Stomach (tissue), 9 donors: ENCODE results near the gene TPCN2. TPM values are rescaled to one million over a fixed set of nuclear protein-coding genes. Genes with fewer than 3 reads are reported as not detected.
"Not testable (repeated sequence)": the region's sequence is repeated elsewhere in the genome, so short reads cannot be mapped to it uniquely, and the experiment has no call there.

Experiments used
- DNase-seq, 2 donors: peaks; one replicate each; pipeline versions ENCODE4 v3.0.0 to v3.0.0-alpha.2; 2013 to 2019
- H3K27ac ChIP-seq, 5 donors: fragments of 200-600 bp in 4 of 5; sonication (generic) in 4 of 5; one replicate each; pipeline ENCODE4 v1.5.1; 2013 to 2019; ENCODE audit warnings: mild to moderate bottlenecking in 1 of 5, moderate library complexity in 1 of 5
- H3K27me3 ChIP-seq, 3 donors: fragments of 200-600 bp; sonication (generic); one replicate each; pipeline ENCODE4 v1.5.1; 2017 to 2019; ENCODE audit warnings: mixed run types in 1 of 3
- H3K36me3 ChIP-seq, 4 donors: fragments of 200-600 bp; sonication (generic); 1 replicate in 3 of 4; 2 replicates in 1 of 4; pipeline ENCODE4 v1.5.1; 2016 to 2019
- H3K4me1 ChIP-seq, 4 donors: fragments of 200-600 bp; sonication (generic); one replicate each; pipeline ENCODE4 v1.5.1; 2016 to 2019
- H3K4me3 ChIP-seq, 4 donors: fragments of 200-600 bp; sonication (generic) in 3 of 4; one replicate each; pipeline ENCODE4 v1.5.1; 2016 to 2019; ENCODE audit warnings: mild to moderate bottlenecking in 1 of 4
- H3K9me3 ChIP-seq, 4 donors: fragments of 200-600 bp; sonication (generic); one replicate each; pipeline ENCODE4 v1.5.1; 2016 to 2019
- EP300 ChIP-seq: sonication (generic); formaldehyde crosslinking; IDR thresholded peaks from one replicate; pipeline ENCODE4 v1.6.1; 2017; ENCODE audit warnings: antibody characterized with exemption
- POLR2A ChIP-seq, 4 donors: fragments of 450-650 bp; IDR thresholded peaks; one replicate each; pipeline ENCODE4 v1.6.1; 2016; ENCODE audit warnings: antibody characterized with exemption in 4 of 4, control low read depth in 2 of 4, mild to moderate bottlenecking in 1 of 4, moderate library complexity in 1 of 4
- POLR2AphosphoS5 ChIP-seq, 3 donors: sonication (generic); formaldehyde crosslinking; IDR thresholded peaks; one replicate each; pipeline ENCODE4 v1.6.1; 2016; ENCODE audit warnings: antibody characterized with exemption in 3 of 3
- WGBS, 5 donors: extraction: QIAGEN DNeasy Blood & Tissue Kit in 3 of 5; methylation state at CpG; one replicate each; pipeline versions ENCODE4 v1.1.5 to v1.1.7; 2013 to 2018; 5-methylcytosine and 5-hydroxymethylcytosine counted together
- intact Hi-C: fragments of 100-400 bp; cut with DNase I; formaldehyde crosslinking; loops from one replicate; pipeline ENCODE4 v1.15.1; 2023; ENCODE audit warnings: low total_unique reads
- polyA plus RNA-seq, 3 donors: library from polyadenylated mRNA; stranded (reverse); fragments of 200-250 nt; gene quantifications; one replicate each; pipeline ENCODE4 v1.2.3, GENCODE V29; 2013
- total RNA-seq, 5 donors: library from RNA; depleted of rRNA; stranded (reverse); fragments of >200 nt; gene quantifications; one replicate each; pipeline versions ENCODE4 v1.1.0 to v1.2.3, GENCODE V29; 2014 to 2016
- TF ChIP-seq, protein P1 (sequence below), 7 experiments: fragments of 450-650 bp in 4 of 7; fragments of 200-600 bp in 3 of 7; sonication (generic) in 3 of 7; IDR thresholded peaks; one replicate each; pipeline ENCODE4 v1.5.1; 2016 to 2019; ENCODE audit warnings: antibody characterized with exemption in 7 of 7, control low read depth in 2 of 7, mild to moderate bottlenecking in 1 of 7
- donor health status: healthy with polysubstance abuse.
- donor health status: Bipolar disorder and iron deficiency.
- donor health status: healthy.

TPCN2 gene
- total and polyA plus RNA-seq, 8 donors: 6.4 to 66.1 (median 27.2) TPM

DNA sequence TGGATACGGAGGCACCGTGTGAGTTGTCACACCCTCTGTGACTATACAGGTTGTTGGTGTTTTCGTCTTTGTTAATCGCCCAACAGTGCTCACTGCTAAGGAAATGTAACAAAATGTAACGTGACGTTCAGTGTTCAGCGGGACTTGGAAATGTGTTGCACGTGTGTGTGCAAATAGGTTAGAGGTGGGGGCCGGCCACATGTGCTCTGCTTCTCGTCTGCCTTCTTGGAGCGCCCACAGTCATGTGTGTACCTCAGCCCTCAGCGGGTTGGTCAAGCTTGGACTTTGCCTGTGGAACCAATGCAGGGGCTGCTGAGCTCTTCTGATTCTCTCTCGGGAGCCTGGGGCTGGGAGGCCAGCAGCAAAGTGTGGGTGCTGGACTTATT lies 99.6 kb downstream of the TPCN2 start:
- TF ChIP-seq POLR2AphosphoS5 (IDR thresholded peaks at IDR 0.05) (no peak), EP300 (no peak), POLR2A (IDR thresholded peaks at IDR 0.05) (no peak)
- TF ChIP-seq, protein P1, sequence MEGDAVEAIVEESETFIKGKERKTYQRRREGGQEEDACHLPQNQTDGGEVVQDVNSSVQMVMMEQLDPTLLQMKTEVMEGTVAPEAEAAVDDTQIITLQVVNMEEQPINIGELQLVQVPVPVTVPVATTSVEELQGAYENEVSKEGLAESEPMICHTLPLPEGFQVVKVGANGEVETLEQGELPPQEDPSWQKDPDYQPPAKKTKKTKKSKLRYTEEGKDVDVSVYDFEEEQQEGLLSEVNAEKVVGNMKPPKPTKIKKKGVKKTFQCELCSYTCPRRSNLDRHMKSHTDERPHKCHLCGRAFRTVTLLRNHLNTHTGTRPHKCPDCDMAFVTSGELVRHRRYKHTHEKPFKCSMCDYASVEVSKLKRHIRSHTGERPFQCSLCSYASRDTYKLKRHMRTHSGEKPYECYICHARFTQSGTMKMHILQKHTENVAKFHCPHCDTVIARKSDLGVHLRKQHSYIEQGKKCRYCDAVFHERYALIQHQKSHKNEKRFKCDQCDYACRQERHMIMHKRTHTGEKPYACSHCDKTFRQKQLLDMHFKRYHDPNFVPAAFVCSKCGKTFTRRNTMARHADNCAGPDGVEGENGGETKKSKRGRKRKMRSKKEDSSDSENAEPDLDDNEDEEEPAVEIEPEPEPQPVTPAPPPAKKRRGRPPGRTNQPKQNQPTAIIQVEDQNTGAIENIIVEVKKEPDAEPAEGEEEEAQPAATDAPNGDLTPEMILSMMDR (IDR thresholded peaks at IDR 0.05): no peak
- intact Hi-C loops: no loop called here

DNA sequence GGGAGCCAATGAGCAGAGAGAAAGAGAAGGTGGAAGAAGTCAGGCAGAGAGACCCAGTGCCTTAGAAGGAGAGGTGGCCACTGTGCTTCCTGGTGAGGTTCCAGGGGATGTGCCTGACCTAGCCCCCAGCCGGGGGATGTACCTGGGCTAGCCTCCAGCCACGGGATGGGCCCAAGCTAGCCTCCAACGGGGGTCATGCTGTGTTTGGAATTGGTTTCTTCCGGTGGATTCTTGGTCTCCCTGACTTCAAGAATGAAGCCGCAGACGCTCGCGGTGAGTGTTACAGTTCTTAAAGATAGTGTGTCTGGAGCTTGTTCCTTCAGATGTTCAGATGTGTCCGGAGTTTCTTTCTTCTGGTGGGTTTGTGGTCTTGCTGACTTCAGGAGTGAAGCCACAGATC lies 100.1 kb downstream of the TPCN2 start:
- intact Hi-C loops: no loop called here
- H3K36me3 ChIP-seq: peaks cover 0 to 34% (median 2%) of the 10 kb centered on the region in 4 donors
- 88 to 94% (median 89%) methylated on average over 9 of the region's 9 CpGs for WGBS, 5 donors
- no peak for TF ChIP-seq EP300
- TF ChIP-seq POLR2A (IDR thresholded peaks at IDR 0.05): no peak
- TF ChIP-seq POLR2AphosphoS5 (IDR thresholded peaks at IDR 0.05): no peak
- TF ChIP-seq, protein P1 (IDR thresholded peaks at IDR 0.05): no peak
- no peak overlapping the region for H3K4me3 ChIP-seq
- no peak overlapping the region for H3K27ac ChIP-seq
- H3K27me3 ChIP-seq: no peaks in the 10 kb centered on the region
- no peak for DNase-seq
- H3K4me1 ChIP-seq: no peaks in the 10 kb centered on the region
- peaks cover 0 to 19% (median 17%) of the 10 kb centered on the region in 4 donors for H3K9me3 ChIP-seq

More for the DNA sequence above, 99.6 kb downstream of the TPCN2 start:
- Histone ChIP-seq H3K4me1 (no peaks in the 10 kb centered on the region), H3K36me3 (peaks cover 0 to 34% (median 2%) of the 10 kb centered on the region in 4 donors), H3K27ac (no peak overlapping the region), H3K27me3 (no peaks in the 10 kb centered on the region), H3K9me3 (peaks cover 0 to 19% (median 17%) of the 10 kb centered on the region in 4 donors), H3K4me3 (no peak overlapping the region)
- DNase-seq: no peak
- 95 to 98% (median 95%) methylated on average over 13 of the region's 13 CpGs for WGBS, 5 donors

DNA sequence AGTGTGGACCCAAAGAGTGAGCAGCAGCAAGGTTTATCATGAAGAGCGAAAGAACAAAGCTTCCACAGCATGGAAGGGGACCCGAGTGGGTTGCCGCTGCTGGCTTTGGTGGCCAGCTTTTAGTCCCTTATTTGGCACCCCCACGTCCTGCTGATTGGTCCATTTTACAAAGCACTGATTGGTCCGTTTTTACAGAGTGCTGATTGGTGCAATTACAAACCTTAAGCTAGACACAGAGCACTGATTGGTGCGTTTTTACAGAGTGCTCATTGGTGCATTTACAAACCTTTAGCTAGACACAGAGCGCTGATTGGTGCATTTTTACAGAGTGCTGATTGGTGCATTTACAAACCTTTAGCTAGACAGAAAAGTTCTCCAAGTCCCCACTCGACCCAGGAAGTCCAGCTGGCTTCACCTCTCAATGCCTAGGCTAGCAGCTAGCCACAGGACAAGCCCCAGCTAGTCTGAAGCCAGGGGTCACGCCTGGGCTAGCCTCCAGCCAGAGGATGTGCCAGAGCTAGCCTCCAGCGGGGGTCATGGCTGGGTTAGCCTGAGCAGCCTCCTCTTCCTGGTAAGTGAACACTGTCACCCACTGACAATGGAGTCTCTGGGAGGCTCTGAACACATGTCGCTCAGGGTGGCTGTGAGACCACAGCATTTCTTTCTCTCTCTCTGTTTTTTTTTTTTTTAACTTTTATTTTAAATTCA lies 100.8 kb downstream of the TPCN2 start:
- Histone ChIP-seq H3K36me3 (peaks cover 0 to 34% (median 2%) of the 10 kb centered on the region in 4 donors), H3K9me3 (peaks cover 0 to 19% (median 17%) of the 10 kb centered on the region in 4 donors)
- H3K4me1 ChIP-seq, H3K27me3 ChIP-seq, intact Hi-C loops, DNase-seq, H3K4me3 ChIP-seq, H3K27ac ChIP-seq: not testable (repeated sequence)
- WGBS, 5 donors: 87 to 93% (median 92%) methylated on average over 10 to 11 of the region's 11 CpGs

DNA sequence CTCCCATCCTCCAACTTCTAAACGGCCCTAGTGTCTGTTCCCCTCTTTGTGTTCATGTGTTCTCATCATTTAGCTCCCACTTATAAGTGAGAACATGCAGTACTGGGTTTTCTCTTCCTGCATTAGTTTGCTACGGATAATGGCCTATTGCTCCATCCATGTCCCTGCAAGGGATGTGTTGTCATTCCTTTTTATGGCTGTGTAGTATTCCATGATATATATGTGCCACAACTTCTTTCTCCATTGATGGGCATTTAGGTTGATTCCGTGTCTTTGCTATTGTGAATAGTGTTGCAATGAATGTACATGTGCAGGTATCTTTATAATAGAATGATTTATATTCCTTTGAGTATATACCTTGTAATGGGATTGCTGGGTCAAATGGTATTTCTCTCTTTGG lies 101.4 kb downstream of the TPCN2 start:
- H3K9me3 ChIP-seq: peaks cover 0 to 19% (median 17%) of the 10 kb centered on the region in 4 donors
- no peak overlapping the region for H3K4me3 ChIP-seq
- H3K4me1 ChIP-seq: no peaks in the 10 kb centered on the region
- H3K27me3 ChIP-seq: peaks cover 0 to 6% (median 0%) of the 10 kb centered on the region in 3 donors
- H3K27ac ChIP-seq: no peak overlapping the region
- intact Hi-C loops: no loop called here
- peaks cover 0 to 29% (median 2%) of the 10 kb centered on the region in 4 donors for H3K36me3 ChIP-seq
- TF ChIP-seq POLR2AphosphoS5 (IDR thresholded peaks at IDR 0.05): no peak
- TF ChIP-seq POLR2A (IDR thresholded peaks at IDR 0.05): no peak
- TF ChIP-seq, protein P1 (IDR thresholded peaks at IDR 0.05): no peak
- no peak for TF ChIP-seq EP300
- no peak for DNase-seq
- 76 to 97% (median 91%) methylated on average over 3 of the region's 3 CpGs for WGBS, 5 donors

DNA sequence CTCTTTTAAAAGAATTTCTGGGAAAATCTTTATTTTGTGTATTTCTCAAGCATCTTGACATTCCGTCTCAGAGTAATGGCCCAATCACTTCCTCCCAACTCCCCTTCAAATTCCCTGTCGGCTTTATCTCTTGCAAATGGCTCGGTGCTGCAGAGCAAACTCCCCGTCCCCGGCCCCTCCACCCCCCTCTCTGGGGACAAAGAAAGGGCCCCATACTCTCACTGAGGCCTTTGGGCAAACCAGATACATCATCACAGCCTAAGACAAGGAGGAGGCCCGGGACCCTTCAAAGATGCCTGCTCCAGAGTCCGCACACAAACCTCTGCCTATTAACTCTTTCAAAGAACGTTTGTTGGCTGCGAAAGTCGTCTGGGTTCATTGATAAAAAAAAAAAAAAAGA lies 103.1 kb downstream of the TPCN2 start:
- WGBS, 5 donors: 73 to 78% (median 75%) methylated on average over 10 of the region's 10 CpGs
- Histone ChIP-seq H3K9me3 (peaks cover 0 to 5% (median 4%) of the 10 kb centered on the region in 4 donors), H3K27ac (no peak overlapping the region), H3K4me3 (no peak overlapping the region), H3K27me3 (peaks cover 0 to 18% (median 0%) of the 10 kb centered on the region in 3 donors), H3K4me1 (peaks cover 2 to 13% (median 5%) of the 10 kb centered on the region in 4 donors), H3K36me3 (peaks cover 0 to 15% (median 0%) of the 10 kb centered on the region in 4 donors)
- intact Hi-C loops: no loop called here
- TF ChIP-seq, protein P1 (IDR thresholded peaks at IDR 0.05): no peak
- DNase-seq: no peak
